ENCODE results near the gene ELL. TPM values are rescaled to one million over a fixed set of nuclear protein-coding genes. Genes with fewer than 3 reads are reported as not detected.

The ELL gene
- polyA plus RNA-seq, 3 donors: 12.2 to 35.3 (median 12.6) TPM

GRCh38 chr19:18522124-18522861, 423 bp upstream of the ELL start:
- under 1% methylated on average over 46 of the region's 51 CpGs for WGBS (ENCODE audit: insufficient coverage)

More at GRCh38 chr19:18522124-18522861, 423 bp upstream of the ELL start:
- Histone ChIP-seq H2AFZ (ENCODE audit: insufficient read depth, low read depth, low read length, poor library complexity, severe bottlenecking) (no peak overlapping the region), H3K4me3 (replicated peaks in 1 of 3; ENCODE audit: low read depth in 2 of 3, low read length in 3 of 3) (peak overlapping the region in 2 of 3 experiments; percentile 84 to 98), H3K9me3 (replicated peaks in 1 of 2; ENCODE audit: control insufficient read depth in 1 of 2, insufficient read depth in 1 of 2, low read length in 2 of 2) (no peaks in the 10 kb centered on the region), H3K4me1 (ENCODE audit: control insufficient read depth in 1 of 2, insufficient read depth in 2 of 2, low read length in 2 of 2) (peaks cover 33 to 34% of the 10 kb centered on the region in 2 donors), H3K27me3 (ENCODE audit: control insufficient read depth in 2 of 2, insufficient read depth in 2 of 2, low read length in 2 of 2) (no peaks in the 10 kb centered on the region), H3K4me2 (replicated peaks; ENCODE audit: extremely low read depth, low read length, poor library complexity, severe bottlenecking) (peak overlapping the region; percentile 96), H4K20me1 (ENCODE audit: insufficient read depth, low read length) (peaks cover 44% of the 10 kb centered on the region), H3K9ac (ENCODE audit: insufficient read depth, low read length, poor library complexity, severe bottlenecking) (peak overlapping the region; percentile 100), H3K27ac (ENCODE audit: low read depth in 1 of 2, low read length in 2 of 2) (peak overlapping the region; percentile 87 to 97), H3K79me2 (ENCODE audit: insufficient read depth, low read length) (peaks cover 46% of the 10 kb centered on the region), H3K36me3 (replicated peaks in 1 of 2; ENCODE audit: control insufficient read depth in 1 of 2, insufficient read depth in 2 of 2, low read length in 2 of 2) (no peaks in the 10 kb centered on the region)
- Mint-ChIP-seq H3K4me3 (peak overlapping the region; percentile 95 to 100), H3K36me3 (peaks cover 2 to 4% of the 10 kb centered on the region in 2 donors), H3K4me1 (peaks cover 41% of the 10 kb centered on the region), H3K27ac (peak overlapping the region; percentile 92 to 100 (median 97)), H3K9me3 (peaks cover 0 to 3% (median 0%) of the 10 kb centered on the region in 7 donors), H3K27me3 (ENCODE audit: low read depth in 3 of 3) (peaks cover 0 to 2% (median 0%) of the 10 kb centered on the region in 3 donors)
- TF ChIP-seq, protein P1, sequence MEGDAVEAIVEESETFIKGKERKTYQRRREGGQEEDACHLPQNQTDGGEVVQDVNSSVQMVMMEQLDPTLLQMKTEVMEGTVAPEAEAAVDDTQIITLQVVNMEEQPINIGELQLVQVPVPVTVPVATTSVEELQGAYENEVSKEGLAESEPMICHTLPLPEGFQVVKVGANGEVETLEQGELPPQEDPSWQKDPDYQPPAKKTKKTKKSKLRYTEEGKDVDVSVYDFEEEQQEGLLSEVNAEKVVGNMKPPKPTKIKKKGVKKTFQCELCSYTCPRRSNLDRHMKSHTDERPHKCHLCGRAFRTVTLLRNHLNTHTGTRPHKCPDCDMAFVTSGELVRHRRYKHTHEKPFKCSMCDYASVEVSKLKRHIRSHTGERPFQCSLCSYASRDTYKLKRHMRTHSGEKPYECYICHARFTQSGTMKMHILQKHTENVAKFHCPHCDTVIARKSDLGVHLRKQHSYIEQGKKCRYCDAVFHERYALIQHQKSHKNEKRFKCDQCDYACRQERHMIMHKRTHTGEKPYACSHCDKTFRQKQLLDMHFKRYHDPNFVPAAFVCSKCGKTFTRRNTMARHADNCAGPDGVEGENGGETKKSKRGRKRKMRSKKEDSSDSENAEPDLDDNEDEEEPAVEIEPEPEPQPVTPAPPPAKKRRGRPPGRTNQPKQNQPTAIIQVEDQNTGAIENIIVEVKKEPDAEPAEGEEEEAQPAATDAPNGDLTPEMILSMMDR (IDR thresholded peaks at IDR 0.05): no peak
- peak; percentile 100 for DNase-seq
- intact Hi-C loops (cut with micrococcal nuclease): loop anchor here (1.0 to 5.0 kb wide), 7 partner anchors 35 to 395 kb away; partner anchors contain the start of genes KXD1 (in 2 of the 2), COPE (in 1 of the 2), DDX49 (in 1 of the 2) and KLHL26 (in 1 of the 2)

All from CD14-positive monocyte (primary cell).